NCI-H1436 (cell line): ENCODE results near the gene ZNF558.
"Not testable (repeated sequence)": the region's sequence is repeated elsewhere in the genome, so short reads cannot be mapped to it uniquely, and the experiment has no call there.

Experiments
- DNase-seq: peaks from one replicate; lab custom pipeline; 2025; lab: John Stamatoyannopoulos, UW

The ZNF558 gene

DNA sequence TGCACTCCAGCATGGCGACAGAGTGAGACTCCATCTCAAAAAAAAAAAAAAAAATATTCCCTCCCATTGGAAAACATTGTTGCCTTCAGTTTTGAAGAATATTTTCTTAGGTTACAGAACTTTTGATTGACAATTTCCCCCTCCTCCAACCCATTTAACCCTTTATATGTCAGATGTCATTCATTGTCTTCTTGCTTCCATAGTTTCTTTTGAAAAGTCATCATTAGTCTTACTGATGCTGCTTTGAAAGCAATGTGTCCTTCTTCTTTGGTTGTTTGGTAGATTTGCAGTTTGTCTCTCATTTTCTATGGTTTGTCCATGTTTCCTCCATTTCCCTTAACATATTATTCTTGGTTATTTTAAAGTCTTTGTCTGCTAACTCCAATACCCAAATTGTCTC is 25.4 kb downstream of the ZNF558 start:
- no peak for DNase-seq

DNA sequence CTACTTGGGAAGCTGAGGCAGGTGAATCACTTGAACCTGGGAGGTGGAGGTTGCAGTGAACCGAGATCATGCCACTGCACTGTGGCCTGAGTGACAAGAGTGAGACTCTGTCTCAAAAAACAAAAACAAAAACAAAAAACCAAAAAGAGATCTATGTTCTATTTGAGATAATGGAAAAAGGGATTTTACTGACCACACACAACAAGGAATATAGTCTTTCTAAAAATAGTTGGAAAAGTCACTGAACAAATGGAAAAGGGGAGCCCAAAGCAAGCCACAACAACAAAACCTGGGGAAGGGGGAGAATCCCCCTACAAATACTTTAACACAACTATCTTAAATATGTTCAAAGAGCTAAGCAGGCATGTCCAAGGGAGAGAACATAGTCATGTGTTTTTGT is 37.3 kb downstream of the ZNF558 start:
- no peak for DNase-seq

DNA sequence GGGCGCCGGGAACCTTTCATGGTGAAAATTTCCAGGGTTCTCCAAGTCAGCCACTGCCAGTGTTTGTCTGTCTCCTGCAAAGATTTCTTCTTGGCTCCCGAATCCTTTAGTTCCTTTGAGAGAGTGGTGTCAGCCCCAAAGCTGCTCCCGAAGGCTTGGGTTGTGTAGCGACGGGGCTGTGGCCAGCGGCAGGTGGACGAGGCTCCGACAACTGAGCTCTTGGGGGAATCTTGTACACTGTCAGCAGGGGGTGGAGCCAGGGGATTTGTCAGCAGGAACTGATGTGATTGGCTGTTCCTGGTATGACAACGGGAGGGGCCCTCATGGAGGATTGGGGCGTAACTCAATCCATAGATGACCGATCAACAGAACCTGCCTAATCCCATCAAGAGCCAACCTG is 58.5 kb downstream of the ZNF558 start:
- DNase-seq = not testable (repeated sequence)

- DNase-seq = not testable (repeated sequence)
Observed at GRCh38 chr19:8769265-8769664, 62.8 kb downstream of the ZNF558 start.

- DNase-seq = not testable (repeated sequence)
Observed at GRCh38 chr19:8767257-8767656, 64.8 kb downstream of the ZNF558 start.
